NCI-H128 (cell line): ENCODE results near the gene HLA-DOA.

Source experiments
- DNase-seq: peaks from one replicate; lab custom pipeline; 2025; ENCODE audit not compliant: unreplicated experiment; lab: John Stamatoyannopoulos, UW

HLA-DOA gene

DNA sequence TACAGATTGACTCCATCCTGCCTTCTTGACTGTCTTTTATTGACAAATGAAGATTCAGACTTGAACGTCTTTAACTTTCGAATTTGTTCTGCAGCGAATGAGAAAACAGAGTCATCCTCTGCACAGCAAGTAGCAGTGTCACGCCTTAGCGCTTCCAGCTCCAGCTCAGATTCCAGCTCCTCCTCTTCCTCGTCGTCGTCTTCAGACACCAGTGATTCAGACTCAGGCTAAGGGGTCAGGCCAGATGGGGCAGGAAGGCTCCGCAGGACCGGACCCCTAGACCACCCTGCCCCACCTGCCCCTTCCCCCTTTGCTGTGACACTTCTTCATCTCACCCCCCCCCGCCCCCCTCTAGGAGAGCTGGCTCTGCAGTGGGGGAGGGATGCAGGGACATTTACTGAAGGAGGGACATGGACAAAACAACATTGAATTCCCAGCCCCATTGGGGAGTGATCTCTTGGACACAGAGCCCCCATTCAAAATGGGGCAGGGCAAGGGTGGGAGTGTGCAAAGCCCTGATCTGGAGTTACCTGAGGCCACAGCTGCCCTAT is 28.8 kb downstream of the HLA-DOA start:
- no peak for DNase-seq

DNA sequence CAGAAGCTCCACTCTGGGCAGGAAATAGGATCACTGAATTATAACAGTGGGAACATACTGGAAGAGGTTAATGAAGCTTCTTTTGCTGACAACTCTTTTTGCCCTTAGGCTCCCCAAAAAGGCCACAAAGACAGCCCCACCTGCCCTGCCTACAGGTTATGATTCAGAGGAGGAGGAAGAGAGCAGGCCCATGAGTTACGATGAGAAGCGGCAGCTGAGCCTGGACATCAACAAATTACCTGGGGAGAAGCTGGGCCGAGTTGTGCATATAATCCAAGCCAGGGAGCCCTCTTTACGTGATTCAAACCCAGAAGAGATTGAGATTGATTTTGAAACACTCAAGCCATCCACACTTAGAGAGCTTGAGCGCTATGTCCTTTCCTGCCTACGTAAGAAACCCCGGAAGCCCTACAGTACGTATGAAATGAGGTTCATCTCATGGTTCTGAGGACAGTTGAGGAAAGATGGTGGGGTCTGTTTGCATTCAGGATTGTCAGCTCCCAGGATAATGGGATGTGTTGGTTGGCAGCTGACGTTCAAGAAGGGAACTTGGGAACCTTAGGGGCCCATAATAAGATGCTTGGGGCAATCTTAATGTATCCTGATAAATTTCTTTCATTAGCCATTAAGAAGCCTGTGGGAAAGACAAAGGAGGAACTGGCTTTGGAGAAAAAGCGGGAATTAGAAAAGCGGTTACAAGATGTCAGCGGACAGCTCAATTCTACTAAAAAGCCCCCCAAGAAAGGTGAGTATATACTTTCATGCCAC is 29.5 kb downstream of the HLA-DOA start:
- DNase-seq: no peak

DNA sequence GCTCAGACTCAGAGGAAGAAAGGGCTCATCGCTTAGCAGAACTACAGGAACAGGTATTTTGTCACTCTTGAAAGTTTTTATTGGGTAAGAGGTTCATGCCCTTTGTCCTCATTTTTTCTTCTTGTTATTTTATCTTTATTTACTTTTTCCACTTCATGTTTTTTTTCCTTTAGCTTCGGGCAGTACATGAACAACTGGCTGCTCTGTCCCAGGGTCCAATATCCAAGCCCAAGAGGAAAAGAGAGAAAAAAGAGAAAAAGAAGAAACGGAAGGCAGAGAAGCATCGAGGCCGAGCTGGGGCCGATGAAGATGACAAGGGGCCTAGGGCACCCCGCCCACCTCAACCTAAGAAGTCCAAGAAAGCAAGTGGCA is 31.5 kb downstream of the HLA-DOA start:
- no peak for DNase-seq

DNA sequence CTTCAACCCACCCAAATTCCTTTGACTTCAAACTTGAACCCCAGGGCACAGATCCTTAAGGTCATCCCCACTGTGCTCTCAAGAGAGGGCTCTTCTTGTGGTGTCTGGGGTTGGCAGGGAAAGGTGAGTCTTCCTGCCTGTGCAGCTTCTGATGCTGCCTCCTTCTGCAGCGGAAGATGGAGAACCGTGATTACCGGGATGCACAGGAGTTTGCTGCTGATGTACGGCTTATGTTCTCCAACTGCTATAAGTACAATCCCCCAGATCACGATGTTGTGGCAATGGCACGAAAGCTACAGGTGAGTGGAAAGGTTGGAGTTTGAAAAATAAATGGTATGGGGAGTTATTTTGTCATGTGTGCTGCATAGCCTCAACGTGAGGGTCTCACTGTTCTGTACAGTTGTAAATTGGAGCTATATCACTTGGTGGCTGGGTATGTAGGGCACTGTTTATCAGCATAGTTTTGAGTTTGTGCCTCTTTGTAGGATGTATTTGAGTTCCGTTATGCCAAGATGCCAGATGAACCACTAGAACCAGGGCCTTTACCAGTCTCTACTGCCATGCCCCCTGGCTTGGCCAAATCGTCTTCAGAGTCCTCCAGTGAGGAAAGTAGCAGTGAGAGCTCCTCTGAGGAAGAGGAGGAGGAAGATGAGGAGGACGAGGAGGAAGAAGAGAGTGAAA is 32.0 kb downstream of the HLA-DOA start:
- no peak for DNase-seq

DNA sequence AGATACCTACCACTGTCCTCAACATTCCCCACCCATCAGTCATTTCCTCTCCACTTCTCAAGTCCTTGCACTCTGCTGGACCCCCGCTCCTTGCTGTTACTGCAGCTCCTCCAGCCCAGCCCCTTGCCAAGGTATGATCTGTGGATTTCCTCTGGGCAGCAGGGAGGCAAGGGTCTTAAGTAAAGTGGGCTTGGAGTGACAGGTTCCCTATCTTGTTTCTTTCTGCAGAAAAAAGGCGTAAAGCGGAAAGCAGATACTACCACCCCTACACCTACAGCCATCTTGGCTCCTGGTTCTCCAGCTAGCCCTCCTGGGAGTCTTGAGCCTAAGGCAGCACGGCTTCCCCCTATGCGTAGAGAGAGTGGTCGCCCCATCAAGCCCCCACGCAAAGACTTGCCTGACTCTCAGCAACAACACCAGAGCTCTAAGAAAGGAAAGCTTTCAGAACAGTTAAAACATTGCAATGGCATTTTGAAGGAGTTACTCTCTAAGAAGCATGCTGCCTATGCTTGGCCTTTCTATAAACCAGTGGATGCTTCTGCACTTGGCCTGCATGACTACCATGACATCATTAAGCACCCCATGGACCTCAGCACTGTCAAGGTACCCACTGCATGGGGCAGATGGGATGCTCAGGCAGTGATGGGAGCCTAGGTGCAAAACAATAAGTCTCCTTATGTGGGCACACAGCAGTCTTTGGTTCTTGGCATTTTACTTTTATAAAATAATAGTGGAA is 32.9 kb downstream of the HLA-DOA start:
- no peak for DNase-seq

DNA sequence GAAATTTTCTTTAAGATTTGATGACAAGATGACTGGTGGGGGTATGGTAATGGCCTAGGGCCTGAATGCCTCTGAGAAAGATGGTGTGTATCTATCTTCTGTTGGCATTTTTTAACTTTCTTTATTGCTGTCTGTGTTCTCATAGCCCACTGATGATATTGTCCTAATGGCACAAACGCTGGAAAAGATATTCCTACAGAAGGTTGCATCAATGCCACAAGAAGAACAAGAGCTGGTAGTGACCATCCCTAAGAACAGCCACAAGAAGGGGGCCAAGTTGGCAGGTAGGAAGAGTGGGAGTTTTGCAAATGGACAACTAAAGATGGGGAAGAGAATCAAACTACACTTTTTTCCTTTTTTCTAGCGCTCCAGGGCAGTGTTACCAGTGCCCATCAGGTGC is 33.5 kb downstream of the HLA-DOA start:
- no peak for DNase-seq

DNA sequence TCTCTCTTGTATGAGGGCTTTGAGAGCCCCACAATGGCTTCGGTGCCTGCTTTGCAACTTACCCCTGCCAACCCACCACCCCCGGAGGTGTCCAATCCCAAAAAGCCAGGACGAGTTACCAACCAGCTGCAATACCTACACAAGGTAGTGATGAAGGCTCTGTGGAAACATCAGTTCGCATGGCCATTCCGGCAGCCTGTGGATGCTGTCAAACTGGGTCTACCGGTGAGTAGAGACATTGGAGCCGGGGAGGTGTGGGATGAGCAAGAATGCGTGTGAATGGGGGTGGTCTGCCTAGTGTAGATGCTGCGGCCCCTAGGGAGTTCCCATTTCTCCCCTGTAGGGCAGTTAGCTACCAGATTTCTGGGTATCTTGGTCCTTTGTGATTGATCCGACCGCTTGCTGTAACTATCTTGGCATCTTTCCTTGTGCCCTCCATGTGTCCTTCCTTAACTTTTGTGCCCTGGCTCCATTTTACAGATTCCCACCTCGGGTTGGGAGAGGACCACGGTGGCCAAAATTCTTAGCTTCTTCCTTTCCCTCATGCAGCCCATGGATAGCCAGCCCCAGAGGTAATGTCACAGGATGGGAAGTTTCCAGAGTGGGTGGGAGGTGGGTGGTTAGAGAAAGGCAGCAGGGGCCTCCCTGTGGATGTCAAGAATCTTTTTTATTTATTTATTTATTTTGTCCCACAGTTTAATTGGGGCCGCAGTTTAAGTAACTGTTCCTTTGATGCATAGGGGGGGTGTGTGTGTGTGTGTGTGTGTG is 34.7 kb downstream of the HLA-DOA start:
- no peak for DNase-seq

DNA sequence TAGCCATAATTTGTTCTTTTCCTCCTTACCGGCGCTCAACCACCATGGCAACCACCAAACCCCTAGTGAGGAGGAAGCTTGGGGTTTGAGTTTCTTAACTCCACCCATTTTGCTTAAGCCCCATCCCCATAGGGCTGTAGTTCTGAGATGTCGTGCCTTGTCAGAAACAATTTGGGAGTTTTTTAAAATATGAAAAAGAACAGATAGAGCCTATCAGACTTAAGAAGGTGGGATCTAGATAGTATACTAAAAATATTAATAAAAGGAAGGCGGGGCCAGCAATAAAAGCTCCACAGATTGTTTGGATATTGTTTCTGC is 35.4 kb downstream of the HLA-DOA start:
- no peak for DNase-seq

DNA sequence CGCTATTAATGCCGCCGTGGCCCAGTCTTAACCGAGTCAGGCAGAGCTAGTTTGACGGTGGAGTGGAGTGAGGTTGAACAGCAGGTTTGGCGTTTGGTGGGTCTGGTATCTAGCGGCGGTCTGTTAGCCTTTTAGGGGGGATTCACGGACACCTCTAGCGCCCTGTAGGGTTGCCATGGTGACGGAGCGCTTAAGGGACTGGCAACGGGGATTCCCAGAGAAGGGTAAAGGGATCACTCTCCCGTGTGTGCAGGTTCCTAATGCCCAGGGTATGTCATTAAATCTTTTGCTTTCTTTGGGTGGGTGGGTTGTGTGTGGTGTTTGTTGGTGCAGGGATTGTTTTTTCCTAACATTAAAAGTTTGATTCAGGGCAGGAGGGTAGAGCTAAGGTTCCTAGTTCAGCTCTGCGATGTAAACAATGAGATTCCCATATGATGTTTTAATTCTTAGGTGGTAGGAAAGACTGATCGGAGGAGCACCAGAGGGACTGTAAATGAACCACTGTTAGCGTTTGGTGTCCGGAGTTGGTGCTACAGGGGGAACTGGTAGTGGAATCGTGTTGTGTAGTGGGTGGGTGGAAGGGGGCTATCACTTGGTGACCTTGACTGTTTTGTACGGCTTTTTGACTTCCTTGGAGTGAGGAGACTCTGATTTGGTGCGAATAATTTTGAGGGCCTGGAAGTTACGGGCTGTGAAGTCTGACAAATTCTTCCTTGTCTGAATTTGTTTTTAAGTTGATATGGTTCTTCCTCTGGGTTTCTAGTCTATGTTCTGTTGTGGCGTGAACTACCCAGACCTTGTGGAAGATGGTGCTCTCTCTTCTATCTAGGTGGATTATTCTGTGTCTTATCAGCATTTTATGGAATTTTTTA is 36.0 kb downstream of the HLA-DOA start:
- DNase-seq: peak; percentile 22

DNA sequence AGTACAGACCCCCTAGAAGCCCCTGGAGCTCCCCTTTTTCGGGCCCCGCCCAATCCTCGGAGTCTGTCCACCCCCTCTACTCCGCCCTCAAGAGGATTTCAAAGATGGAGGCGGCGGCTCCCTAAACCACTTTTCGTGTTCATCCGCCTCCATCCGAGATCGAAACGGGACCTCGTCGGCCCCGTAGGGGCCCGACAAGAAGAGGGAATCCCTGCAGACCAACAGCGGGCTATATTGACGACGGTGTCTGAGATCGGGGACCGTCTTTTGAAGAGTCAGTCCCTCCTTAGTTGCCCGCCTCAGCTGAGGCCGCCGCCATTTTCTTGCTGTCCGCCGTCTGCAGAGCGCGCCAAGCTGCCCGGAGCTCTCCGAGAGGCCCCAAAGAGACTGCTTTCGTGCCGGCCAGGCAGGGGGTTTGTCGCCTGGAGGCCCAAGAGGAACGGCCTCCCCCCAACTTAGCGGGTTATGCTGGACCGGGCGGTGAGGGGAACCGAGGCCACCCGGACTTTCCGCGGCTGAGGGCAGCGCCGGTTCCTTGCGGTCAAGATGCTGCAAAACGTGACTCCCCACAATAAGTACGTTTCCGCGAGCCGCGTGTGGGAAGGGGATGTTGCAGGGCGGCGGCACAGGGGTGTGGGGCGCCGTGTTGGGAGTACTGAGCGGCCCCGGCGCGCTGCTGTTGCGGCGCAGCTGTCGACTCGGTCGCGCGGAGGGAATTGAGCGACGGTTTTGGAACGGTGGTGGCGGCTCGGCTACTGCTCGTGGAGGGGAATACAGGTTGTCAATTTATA is 36.8 kb downstream of the HLA-DOA start:
- peak; percentile 71 for DNase-seq

DNA sequence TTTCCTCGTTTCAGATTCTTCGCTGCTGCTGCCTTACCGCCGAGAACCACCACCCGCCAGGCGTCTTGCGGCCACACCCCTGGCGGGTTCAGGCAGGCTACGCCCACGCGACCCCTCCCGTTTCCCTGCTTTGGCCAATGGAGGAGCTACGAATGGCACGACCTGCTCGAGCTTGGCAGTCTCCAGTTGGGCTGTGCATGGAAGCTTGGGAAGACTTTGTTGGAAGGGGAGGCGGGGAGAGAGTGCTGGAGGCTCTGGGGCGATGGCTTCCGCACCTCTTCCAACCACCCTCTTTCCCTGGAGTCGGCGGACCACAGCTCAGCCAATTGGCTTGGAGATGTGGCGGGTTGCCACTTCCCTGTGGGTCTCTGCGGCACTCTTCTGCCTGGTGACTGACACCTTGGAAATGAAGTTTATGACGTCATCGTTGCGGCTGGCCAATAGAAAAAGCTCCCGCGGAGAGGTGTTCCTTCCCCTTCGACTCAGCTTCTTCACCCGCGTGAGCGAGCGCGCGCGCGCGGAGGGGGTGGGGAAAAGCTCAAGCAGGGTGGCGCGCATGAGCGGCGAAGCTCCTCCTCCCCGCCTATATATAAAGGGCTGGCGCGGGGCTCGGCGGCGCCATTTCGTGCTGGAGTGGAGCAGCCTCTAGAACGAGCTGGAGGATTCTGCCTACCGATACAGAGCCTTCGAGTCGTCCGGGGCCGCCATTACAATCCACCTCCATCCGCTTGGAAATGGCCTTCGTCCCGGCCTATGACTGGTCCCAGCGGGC is 37.6 kb downstream of the HLA-DOA start:
- peak; percentile 98 for DNase-seq

DNA sequence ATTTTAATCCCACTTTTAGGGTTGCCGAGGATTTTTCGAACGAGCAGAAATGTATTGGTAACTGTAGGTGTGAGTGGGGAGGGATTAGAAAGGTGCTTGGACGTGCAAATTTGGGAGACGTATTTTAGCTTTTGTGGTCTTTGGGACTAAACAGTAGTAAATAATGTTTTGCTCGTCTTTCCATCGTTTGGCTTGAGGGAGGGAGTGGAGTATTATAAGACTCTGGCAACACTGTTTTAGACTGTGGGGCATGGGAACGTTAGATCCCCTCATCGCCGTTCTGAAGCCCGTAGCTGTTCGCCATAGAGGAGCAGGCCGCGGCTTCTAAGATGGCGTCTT is 38.2 kb downstream of the HLA-DOA start:
- DNase-seq: no peak

DNA sequence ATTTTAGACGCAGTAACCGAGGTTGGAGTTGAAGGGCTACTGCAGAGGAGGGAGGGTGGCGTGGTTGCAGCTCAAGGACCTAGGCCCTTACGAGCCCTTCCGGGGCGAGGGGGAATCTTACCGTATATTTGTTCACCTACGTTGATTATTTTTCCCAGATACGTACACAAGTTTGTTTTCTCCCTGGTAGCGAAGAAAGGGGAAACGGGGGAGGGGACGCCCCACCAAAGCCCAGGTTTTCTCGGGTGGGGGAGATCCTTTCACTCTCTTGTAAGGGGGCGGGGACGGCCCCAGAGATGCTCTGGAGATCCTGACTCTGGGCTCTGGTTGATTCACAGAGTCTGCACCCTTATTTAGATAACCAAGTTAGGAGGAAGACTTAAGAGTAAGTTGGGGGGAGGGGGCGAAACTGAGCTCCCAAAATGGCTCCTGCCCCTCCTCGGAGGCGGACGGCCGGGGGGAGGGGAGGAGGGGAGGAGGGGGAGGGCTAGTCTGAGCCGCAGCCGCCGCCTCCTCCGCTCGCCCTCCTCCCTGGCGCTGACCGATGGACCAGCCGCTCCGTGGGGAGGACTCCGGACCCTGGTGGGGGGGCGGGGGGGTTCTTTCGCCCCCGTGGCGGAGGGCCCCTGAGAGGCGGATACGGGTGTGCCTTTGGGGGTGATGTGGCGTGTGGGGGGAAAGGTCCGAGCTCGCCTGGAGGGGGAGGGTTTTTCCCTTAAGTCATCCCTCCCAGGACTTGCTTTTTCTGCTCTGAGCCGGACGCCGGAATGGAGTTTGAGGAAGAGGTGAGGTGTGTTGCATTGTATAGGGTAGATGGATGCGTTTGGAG is 38.8 kb downstream of the HLA-DOA start:
- DNase-seq: peak; percentile 7

DNA sequence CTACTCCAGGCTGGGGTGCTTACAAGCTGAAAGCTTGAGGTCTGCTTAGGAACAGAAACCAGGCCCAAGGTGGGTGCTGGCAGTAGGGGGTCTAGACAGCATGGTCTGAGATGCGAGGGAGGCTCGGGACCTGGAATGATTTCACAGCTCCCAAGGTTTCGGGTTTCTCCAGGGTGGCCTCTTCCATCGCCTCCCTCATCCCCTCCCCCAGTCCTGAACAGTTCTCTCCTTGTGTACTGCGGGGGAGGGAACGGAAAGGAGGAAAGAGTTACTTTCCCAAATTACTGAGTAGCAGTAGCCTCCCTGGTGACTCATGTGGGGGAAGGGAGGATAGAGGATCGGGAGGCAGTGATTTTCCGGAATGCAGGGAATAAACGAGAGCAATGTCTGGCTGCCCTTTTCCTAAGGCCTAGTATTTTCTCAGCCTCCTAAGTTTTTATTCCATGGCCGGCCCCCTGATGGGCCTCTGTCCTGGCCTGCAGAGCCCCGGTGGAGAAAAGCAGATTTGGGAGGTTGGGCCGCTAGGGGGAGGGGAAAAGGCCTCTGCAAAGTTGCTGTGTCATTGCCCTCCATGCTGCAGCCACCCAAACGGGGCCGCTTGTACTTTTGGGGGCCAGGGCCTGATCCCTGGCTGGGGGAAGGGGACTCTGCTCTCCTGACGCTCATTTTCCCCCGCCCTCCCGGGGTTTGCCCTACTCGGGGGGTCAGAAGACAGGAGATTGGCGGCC is 39.5 kb downstream of the HLA-DOA start:
- peak; percentile 22 for DNase-seq

DNA sequence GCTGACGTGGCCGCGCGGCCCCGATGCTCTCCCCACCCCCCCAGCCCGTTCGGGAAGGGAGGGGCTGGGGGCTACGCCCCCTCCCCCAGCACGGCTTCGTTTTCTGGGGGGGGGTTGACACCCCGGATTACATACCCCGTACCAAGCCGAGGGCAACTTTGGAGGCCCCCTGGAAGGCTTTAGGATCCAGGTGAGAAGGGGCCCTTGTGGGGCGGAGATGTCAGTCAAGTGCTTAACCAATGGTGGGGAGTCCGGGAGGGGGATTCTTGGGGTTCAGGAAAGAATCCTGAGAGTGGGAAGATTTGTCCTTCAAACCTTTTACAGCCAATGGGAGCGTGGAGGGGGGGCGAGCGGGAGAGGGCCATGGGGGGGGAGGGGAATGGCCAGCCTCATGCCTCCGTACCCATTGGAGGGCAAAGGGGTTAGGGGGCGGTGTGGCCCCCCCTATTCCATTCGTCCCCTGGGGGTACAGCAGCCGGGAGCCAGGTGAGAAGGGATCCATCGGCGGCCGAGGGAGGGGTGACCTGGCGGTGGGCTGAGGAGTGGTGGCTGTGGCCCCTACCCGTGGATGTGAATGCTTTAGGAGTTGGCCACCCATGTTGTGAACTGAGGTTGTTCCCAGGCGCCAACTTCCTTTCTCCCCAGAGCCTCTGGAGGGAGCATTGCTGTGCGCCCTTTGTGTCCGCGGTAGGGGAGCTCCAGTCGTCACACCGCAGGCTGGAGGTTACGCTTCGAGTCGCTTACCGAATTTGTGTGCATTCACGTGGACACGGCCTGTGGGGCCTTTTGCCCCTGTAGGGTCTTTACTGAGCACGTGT is 40.3 kb downstream of the HLA-DOA start:
- peak; percentile 52 for DNase-seq

DNA sequence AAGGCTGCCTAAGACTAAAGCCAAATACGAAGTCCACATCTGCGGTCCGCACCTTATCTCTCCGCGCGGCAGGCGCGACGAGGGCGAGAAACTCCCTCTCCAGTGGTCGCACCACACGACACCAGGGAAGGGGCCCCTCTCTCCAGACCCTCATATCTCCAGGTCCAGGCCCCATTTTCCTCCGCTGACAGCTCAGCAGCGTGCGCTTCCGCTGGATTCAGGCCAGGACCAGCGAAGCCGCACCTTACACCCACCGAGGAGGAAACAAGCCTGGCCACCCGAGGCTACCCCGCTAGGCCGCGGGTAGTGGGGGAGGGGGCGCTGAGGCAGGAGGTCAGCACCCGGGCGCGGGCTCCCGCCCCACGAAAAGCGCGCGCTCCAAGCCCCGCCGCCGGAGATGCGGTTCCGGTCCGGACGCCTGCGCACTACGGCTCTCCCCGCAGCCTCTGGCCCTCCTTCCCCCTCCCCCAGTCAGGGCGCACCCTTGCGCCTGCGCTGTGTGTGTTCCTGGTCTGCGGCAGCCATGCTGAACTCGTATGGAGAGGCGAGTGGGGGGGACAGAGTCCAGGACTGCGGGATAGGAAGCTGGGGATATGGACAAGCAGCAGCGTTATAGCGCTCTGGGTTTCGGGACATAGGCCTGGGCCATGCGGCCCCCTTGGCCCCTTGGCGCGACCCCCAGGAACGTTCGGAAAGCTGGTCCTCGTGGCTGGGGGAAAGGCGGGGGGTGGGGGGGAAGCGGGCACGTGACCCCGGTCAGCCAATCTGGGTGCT is 41.1 kb downstream of the HLA-DOA start, which contains the start of gene BRD2:
TSS of gene BRD2 (plus strand) at position 502 of the 774 bp plus-strand sequence. CDS start 4,305 bp downstream, outside the sequence.
- peak; percentile 92 for DNase-seq
